CD14-positive monocyte (primary cell): ENCODE results near the gene SCNN1B. TPM values are rescaled to one million over a fixed set of nuclear protein-coding genes. Genes with fewer than 3 reads are reported as not detected.

Experiments used
- DNase-seq, 3 donors: peaks; one replicate each; pipeline ENCODE4 v3.0.0-alpha.2; 2011 to 2022
- H2AFZ ChIP-seq: 2 replicates; pipeline ENCODE4 v1.6.0; 2012; ENCODE audit warnings: mild to moderate bottlenecking, low read depth, low read length, inconsistent platforms; ENCODE audit not compliant: insufficient read depth, poor library complexity, severe bottlenecking
- H3K27ac ChIP-seq, 2 donors: 1 replicate in 1 of 2; 2 replicates in 1 of 2; pipeline ENCODE4 v1.5.1; 2012 to 2013; ENCODE audit warnings: low read length in 2 of 2, control low read depth in 1 of 2, inconsistent platforms in 1 of 2, low read depth in 1 of 2, mild to moderate bottlenecking in 1 of 2
- H3K27me3 ChIP-seq, 2 donors: one replicate each; pipeline versions ENCODE4 v1.6.0 to v1.6.1; 2011 to 2013; ENCODE audit warnings: low read length in 2 of 2; ENCODE audit not compliant: control insufficient read depth in 2 of 2, insufficient read depth in 2 of 2
- H3K36me3 ChIP-seq, 2 donors: replicated peaks in 1 of 2; 1 replicate in 1 of 2; 2 replicates in 1 of 2; pipeline versions ENCODE4 v1.5.1 to v1.6.1; 2012 to 2013; ENCODE audit warnings: low read length in 2 of 2, control low read depth in 1 of 2, inconsistent platforms in 1 of 2, mild to moderate bottlenecking in 1 of 2; ENCODE audit not compliant: insufficient read depth in 2 of 2, control insufficient read depth in 1 of 2
- H3K4me1 ChIP-seq, 2 donors: 1 replicate in 1 of 2; 2 replicates in 1 of 2; pipeline versions ENCODE4 v1.5.1 to v1.6.1; 2012 to 2013; ENCODE audit warnings: low read length in 2 of 2, control low read depth in 1 of 2, inconsistent platforms in 1 of 2, mild to moderate bottlenecking in 1 of 2, moderate library complexity in 1 of 2; ENCODE audit not compliant: insufficient read depth in 2 of 2, control insufficient read depth in 1 of 2
- H3K4me2 ChIP-seq: replicated peaks from 2 replicates; pipeline ENCODE3; 2012; ENCODE audit warnings: low read length, moderate library complexity, mild to moderate bottlenecking; ENCODE audit not compliant: poor library complexity, severe bottlenecking; ENCODE audit errors: extremely low read depth
- H3K4me3 ChIP-seq, 3 experiments: fragments of 200-600 bp in 1 of 3; sonication (generic) in 1 of 3; replicated peaks in 1 of 3; 1 replicate in 2 of 3; 2 replicates in 1 of 3; pipeline ENCODE4 v1.5.1; 2011 to 2013; ENCODE audit warnings: low read length in 3 of 3, mild to moderate bottlenecking in 3 of 3, control low read depth in 2 of 3, low read depth in 2 of 3, inconsistent platforms in 1 of 3, moderate library complexity in 1 of 3
- H3K79me2 ChIP-seq: 2 replicates; pipeline ENCODE4 v1.6.0; 2012; ENCODE audit warnings: mild to moderate bottlenecking, control low read depth, inconsistent platforms, low read length, moderate library complexity; ENCODE audit not compliant: insufficient read depth
- H3K9ac ChIP-seq: 2 replicates; pipeline ENCODE4 v1.6.0; 2017; ENCODE audit warnings: low read length, mild to moderate bottlenecking; ENCODE audit not compliant: insufficient read depth, poor library complexity, severe bottlenecking
- H3K9me3 ChIP-seq, 2 donors: replicated peaks in 1 of 2; 1 replicate in 1 of 2; 2 replicates in 1 of 2; pipeline versions ENCODE4 v1.5.1 to v1.6.1; 2012 to 2013; ENCODE audit warnings: low read length in 2 of 2, control low read depth in 1 of 2; ENCODE audit not compliant: control insufficient read depth in 1 of 2, insufficient read depth in 1 of 2
- H4K20me1 ChIP-seq: 2 replicates; pipeline ENCODE4 v1.6.0; 2012; ENCODE audit warnings: mild to moderate bottlenecking, low read length, control low read depth, moderate library complexity; ENCODE audit not compliant: insufficient read depth
- H3K27ac Mint-ChIP-seq, 7 donors: one replicate each; pipeline ENCODE4 v1.8.0; 2020; ENCODE audit warnings: mild to moderate bottlenecking in 7 of 7, mixed read lengths in 7 of 7, moderate library complexity in 6 of 7, inconsistent platforms in 2 of 7
- H3K27me3 Mint-ChIP-seq, 3 donors: one replicate each; pipeline ENCODE4 v1.8.0; 2021 to 2022; ENCODE audit warnings: low read depth in 3 of 3, mild to moderate bottlenecking in 3 of 3, mixed read lengths in 3 of 3, moderate library complexity in 3 of 3, inconsistent platforms in 1 of 3
- H3K36me3 Mint-ChIP-seq, 2 donors: one replicate each; pipeline ENCODE4 v1.8.0; 2020; ENCODE audit warnings: mixed read lengths in 2 of 2, inconsistent platforms in 1 of 2, mild to moderate bottlenecking in 1 of 2
- H3K4me1 Mint-ChIP-seq: one replicate; pipeline ENCODE4 v1.8.0; 2020; ENCODE audit warnings: mild to moderate bottlenecking, mixed read lengths
- H3K4me3 Mint-ChIP-seq, 2 donors: one replicate each; pipeline ENCODE4 v1.8.0; 2020; ENCODE audit warnings: mild to moderate bottlenecking in 2 of 2, mixed read lengths in 2 of 2, moderate library complexity in 1 of 2
- H3K9me3 Mint-ChIP-seq, 7 donors: one replicate each; pipeline ENCODE4 v1.8.0; 2020 to 2022; ENCODE audit warnings: mixed read lengths in 7 of 7, mild to moderate bottlenecking in 6 of 7, moderate library complexity in 6 of 7, inconsistent platforms in 2 of 7
- CTCF ChIP-seq: fragments of 200-600 bp; IDR thresholded peaks from one replicate; pipeline ENCODE4 v1.8.0; 2022; ENCODE audit warnings: antibody characterized with exemption, mild to moderate bottlenecking
- WGBS: methylation state at CpG from one replicate; pipeline ENCODE4 v1.1.5; 2013; ENCODE audit warnings: missing lambda C conversion rate; ENCODE audit not compliant: insufficient coverage; 5-methylcytosine and 5-hydroxymethylcytosine counted together
- intact Hi-C, 2 donors: fragments of 100-400 bp; cut with micrococcal nuclease; formaldehyde crosslinking; loops; one replicate each; pipeline versions ENCODE4 v1.15.0 to v1.15.1; 2023
- polyA plus RNA-seq, 3 donors: library from polyadenylated mRNA; depleted of rRNA in 1 of 3; unstranded in 2 of 3; stranded (reverse) in 1 of 3; fragments of 300-500 nt in 2 of 3; fragments of >200 nt in 1 of 3; fragmentation: Illumina TruSeq in 2 of 3; gene quantifications; 1 replicate in 2 of 3; 2 replicates in 1 of 3; pipeline ENCODE4 v1.2.3, GENCODE V29; 2012 to 2021

Gene SCNN1B
- polyA plus RNA-seq, 3 donors: not detected

GRCh38 chr16:23318639-23319038 is 16.5 kb downstream of the SCNN1B start:
- H4K20me1 ChIP-seq: no peaks in the 10 kb centered on the region
- H2AFZ ChIP-seq: no peak overlapping the region
- no peak overlapping the region for H3K27ac ChIP-seq
- intact Hi-C loops: no loop called here
- H3K27me3 ChIP-seq: no peaks in the 10 kb centered on the region
- no peaks in the 10 kb centered on the region for H3K9me3 ChIP-seq
- Mint-ChIP-seq H3K4me3 (no peak overlapping the region), H3K27ac (peak overlapping the region in 1 of 7 donors; percentile 61), H3K9me3 (peaks cover 0 to 4% (median 0%) of the 10 kb centered on the region in 7 donors), H3K4me1 (no peaks in the 10 kb centered on the region), H3K27me3 (peaks cover 0 to 4% (median 0%) of the 10 kb centered on the region in 3 donors), H3K36me3 (no peaks in the 10 kb centered on the region)
- no peaks in the 10 kb centered on the region for H3K79me2 ChIP-seq
- H3K9ac ChIP-seq: no peak overlapping the region
- TF ChIP-seq CTCF: no peak
- no peak overlapping the region for H3K4me3 ChIP-seq
- H3K4me2 ChIP-seq: no peak overlapping the region
- DNase-seq: no peak
- WGBS: 71% methylated on average over 2 of the region's 2 CpGs
- H3K36me3 ChIP-seq: no peaks in the 10 kb centered on the region
- no peaks in the 10 kb centered on the region for H3K4me1 ChIP-seq

GRCh38 chr16:23319861-23320615 is 17.9 kb downstream of the SCNN1B start:
- no peak overlapping the region for H3K27ac ChIP-seq
- DNase-seq: no peak
- 95% methylated on average over 9 of the region's 15 CpGs for WGBS
- intact Hi-C loops: no loop called here
- H3K79me2 ChIP-seq: no peaks in the 10 kb centered on the region
- no peaks in the 10 kb centered on the region for H3K9me3 ChIP-seq
- Mint-ChIP-seq H3K36me3 (no peaks in the 10 kb centered on the region), H3K27ac (no peak overlapping the region), H3K27me3 (peaks cover 0 to 7% (median 3%) of the 10 kb centered on the region in 3 donors), H3K9me3 (peaks cover 0 to 4% (median 0%) of the 10 kb centered on the region in 7 donors), H3K4me1 (no peaks in the 10 kb centered on the region), H3K4me3 (no peak overlapping the region)
- H3K4me2 ChIP-seq: no peak overlapping the region
- H3K4me3 ChIP-seq: no peak overlapping the region
- no peaks in the 10 kb centered on the region for H4K20me1 ChIP-seq
- no peak for TF ChIP-seq CTCF
- H3K4me1 ChIP-seq: no peaks in the 10 kb centered on the region
- H3K27me3 ChIP-seq: no peaks in the 10 kb centered on the region
- H3K9ac ChIP-seq: no peak overlapping the region
- H2AFZ ChIP-seq: no peak overlapping the region
- no peaks in the 10 kb centered on the region for H3K36me3 ChIP-seq
